GM15510 (cell line): ENCODE data around the gene HOXB3.

ENCODE experiments used
- POLR2A ChIP-seq: IDR thresholded peaks from 3 replicates; pipeline ENCODE4 v1.6.1; 2011; ENCODE audit warnings: borderline replicate concordance; ENCODE audit not compliant: insufficient read length; ENCODE audit errors: extremely low read depth

The HOXB3 gene

DNA sequence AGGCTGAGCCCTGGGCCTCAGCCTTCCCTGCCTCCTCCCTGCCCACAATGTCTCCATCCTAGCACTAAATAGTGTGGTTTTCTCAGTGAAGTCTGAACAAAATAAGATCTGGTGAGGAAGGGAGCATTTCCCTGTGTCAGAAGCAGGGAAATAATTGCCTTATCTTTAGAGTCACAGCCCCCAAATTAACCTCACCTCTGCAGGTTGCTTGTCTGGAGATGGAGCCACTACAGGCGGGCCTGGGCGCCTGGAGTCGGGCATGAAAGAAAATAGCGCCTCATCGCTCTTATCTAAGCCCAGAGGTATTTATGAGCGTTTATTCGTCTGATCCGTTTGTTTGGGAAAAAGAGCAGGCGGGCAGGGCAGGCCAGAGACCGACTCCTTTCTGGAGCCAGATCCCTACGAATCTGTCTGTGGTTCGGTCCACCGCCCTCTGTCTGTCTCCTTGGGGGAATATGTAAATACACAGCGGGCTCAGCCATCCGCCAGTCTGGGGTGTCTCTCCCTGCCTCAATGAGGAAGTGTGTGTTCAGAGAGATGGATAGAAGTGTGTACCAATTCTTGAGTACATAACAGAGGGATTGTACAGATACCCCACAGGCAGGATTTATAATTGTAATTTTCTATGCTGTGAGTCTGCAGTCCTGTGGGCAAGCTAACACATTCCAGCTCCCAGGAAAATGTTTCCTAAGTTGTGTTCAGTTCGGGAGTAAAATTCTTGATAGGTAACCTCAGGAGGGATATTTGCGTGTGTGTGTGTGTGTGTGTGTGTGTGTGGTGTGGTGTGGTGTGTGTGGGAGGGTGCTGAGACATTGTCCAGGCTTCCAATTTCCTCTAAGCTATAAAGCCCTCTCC is 10.4 kb upstream of the HOXB3 start:
- no peak for TF ChIP-seq POLR2A

DNA sequence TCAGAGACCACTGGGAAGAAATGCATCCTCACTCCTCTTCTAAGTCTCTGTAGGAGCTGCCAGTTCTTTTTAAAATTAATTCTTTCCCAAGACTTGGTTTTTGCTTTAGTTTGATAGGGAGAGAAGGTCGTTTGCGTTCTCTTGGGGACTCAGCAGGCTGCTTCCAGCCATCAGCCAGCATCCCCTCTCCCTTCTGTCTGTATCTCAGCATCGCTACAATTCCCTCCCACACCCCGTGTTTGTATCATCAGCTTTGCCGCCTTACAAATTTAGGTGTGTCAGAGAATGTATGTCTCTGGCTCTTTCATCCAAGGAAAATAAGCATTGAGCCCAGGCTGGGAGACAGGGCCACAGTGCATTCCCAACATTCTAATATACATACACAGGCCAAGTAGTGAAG is 9.3 kb upstream of the HOXB3 start:
- no peak for TF ChIP-seq POLR2A

DNA sequence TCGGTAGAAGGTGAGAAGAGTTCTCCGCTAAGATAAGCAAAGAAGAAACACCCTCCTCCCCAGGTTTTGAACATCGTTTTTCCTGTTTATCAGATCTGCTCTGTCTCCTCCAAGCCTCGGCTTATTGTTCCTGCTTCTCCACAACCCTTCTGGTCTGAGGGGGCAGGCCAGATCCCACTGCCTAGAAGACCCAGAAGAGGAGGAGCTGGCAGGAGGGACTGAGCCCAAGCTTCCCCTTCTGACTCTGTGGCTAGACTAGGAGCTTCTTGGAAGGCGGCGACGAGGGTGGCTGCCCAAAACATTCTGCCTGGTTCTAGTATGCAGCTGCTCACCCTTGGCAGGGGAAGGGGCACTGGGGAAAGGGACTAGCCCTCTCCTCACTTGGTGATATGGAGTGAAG is 8.7 kb upstream of the HOXB3 start:
- no peak for TF ChIP-seq POLR2A

DNA sequence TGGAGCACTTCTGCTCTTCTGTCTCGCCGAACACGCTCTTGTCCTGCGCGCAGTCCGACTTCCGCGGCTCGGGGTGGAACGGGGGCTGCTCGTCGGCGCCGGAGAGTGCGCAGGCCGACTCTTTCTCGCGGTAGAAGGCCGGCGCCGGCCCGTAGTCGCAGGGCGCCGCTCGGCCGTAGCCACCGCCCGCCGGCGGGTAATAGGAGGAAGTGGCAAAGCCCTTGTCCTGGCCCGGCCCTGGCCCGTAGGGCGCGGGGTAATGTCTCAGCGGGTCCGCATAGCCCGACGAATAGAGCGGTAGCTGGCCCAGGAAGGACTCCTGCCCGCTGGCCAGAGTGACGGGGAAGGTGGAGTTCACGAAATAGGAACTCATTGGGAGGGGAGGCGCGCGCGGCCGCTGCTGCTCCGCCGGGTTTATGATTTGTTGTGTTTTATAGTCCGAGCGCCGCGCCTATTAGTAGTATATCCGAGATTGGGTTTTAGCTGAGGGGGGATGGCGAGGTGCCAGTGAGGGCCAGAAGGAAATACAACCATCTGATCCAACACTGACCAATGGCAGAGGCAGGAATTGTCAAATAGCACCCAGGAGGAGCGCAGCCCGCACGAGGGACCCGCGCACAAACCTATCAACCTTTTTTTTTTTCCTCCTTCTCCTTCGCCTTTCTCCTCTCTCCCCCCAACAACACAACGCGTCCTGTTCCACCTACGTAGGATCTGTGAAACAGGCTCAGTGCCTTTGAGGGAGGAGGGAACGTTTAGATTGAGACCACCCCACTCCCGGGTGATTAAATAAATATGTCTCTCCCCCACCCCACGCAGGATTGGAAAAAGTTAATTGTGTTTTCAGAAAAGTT is 8.0 kb upstream of the HOXB3 start:
- TF ChIP-seq POLR2A: no peak

DNA sequence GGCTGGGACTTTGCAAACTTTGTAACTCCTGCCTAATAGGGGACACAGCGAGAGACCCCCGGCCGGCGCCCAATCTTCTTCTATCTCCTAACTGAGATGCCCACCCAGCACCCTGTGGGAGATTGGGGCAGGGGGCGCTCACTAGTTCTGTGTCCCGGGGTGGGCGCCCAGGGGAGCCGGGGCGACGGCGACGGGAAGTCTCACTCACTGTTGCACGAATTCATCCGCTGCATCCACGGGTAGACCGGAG is 7.4 kb upstream of the HOXB3 start:
- TF ChIP-seq POLR2A: no peak

DNA sequence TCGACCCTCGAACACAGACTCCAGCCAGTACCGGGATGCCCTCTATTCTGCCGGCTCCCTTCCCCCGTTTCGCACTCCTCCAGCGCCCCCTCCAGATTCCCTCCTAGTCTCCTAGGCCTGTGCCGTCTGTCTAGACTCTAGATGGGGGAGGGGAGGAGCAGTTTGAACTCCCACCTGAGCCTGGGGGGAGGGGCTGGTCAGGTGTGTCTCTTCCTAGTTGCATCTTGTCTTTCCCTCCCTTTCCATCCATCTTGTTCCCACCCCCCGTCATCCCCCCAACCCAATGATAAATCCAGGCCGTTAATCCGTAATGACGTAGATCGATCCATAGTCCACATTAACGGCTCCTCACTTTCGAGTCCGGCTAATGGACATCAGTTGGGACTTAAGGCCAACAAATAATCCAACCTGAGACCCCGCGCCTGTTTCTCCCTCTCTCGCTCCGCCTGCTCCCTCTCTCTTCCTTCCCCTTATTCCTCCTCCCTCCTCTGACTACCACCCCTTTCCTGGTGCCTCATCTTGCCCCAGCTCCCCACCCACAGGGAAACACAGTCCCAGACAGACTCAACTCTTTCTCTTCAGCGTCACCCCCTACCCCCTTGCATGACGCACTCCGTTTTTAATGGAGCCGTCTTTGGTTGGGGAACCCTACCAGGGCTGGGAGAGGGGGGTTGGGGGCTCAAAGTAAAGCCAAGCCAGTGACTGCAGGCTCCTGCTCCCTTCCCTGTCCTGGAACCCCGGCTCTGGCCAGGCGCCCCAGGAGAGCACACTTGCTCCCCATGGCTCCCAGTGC is 6.9 kb upstream of the HOXB3 start:
- no peak for TF ChIP-seq POLR2A

DNA sequence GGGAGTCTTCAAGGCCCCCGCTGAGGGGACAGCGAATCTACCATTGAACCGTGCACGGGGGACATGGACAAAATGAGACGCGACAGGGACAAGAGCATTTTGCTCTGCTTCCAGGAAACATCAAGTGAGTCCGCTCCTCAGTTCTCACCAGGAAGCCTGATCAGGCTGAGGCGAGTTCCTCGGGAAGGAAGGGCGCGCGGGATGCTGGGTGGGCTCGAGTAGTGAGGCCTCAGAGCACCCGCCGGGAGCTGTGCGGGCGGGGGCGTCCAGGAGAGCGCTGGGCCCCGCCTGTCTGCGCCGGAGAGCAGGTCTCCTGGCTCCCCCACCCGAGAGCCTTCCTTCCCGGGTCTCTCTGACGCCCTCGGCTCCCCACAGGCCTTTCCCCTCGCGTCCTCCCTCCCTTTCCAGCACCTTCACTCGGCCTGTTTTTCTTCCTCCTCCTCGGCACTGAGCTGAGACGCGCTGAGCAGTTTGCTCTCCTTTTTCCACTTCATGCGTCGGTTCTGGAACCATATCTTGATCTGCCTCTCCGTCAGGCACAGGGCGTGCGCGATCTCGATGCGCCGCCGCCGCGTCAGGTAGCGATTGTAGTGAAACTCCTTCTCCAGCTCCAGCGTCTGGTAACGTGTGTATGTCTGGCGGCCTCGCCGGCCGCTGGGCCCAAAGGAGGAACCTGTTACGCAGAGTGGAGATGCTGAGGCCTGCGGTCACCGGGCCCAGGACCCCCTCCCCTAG is 6.1 kb upstream of the HOXB3 start:
- no peak for TF ChIP-seq POLR2A

DNA sequence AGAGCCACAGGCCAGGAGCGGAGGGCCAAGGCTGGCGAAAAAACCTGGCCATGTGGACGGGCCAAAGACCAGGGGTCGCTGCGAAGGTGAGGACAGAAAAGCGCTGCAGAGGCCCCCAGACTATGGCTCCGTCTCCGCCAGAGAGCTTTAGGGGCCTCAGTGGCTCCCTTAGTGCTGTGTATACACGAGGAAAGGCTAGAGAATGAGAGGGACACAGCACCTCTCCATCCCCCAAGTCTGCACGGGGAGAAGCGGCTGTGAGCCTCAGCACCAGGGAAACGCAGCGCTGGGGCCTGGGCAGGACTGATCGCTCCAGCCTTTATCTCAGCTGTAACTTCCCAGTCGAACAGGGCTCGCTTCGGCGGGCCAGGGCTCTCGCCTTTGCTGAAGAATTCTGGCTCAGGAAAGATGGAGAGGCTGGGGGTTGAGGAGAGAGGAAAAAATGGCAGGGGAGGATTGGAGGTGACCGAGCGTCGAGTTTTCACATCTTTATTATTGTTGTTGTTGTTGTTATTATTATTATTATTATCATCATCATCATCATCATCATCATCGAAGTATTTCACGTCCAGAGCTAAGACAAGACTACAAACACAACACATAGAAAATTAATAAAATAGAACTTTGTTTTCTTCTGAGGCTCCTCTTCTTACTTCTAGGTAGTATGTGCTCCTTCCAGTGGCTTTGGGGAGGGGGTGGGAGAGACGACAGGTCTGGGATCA is 5.4 kb upstream of the HOXB3 start:
- TF ChIP-seq POLR2A: no peak

DNA sequence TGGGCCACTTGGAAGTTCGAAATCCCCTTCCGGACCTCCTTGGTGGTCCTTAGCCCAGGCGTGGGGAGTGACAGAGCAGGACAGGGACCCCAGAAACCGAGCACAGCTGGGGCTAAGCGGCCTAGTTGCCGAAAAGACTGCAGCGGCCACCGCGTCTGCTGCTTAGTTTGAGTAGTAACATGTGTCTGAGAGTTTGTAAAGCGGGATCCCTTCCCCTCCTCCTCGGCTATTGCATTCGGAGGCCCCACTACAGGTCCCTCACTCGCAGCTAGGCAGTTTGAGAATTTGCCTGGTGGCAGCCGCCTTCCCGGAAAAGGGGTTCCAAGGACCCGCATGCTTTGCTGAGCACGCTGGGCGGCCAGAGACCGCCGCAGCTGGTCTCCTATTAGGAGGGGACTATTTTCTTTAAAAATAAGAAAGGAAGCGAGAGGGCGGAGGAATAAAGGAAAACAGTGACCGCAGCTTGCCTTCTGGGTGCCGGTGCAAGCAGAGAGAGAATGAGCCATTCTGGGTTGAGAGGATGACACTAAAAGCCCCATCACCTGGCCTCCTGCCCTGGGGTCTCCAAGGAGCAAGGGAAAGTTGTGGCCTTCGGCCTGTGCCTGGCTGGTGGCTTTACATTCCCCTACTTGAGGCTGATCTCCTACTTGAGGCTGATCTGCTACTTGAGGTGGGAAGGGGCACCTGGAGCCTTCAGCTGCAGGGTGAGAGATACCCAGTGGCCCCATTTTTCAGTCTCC is 4.7 kb upstream of the HOXB3 start:
- no peak for TF ChIP-seq POLR2A

DNA sequence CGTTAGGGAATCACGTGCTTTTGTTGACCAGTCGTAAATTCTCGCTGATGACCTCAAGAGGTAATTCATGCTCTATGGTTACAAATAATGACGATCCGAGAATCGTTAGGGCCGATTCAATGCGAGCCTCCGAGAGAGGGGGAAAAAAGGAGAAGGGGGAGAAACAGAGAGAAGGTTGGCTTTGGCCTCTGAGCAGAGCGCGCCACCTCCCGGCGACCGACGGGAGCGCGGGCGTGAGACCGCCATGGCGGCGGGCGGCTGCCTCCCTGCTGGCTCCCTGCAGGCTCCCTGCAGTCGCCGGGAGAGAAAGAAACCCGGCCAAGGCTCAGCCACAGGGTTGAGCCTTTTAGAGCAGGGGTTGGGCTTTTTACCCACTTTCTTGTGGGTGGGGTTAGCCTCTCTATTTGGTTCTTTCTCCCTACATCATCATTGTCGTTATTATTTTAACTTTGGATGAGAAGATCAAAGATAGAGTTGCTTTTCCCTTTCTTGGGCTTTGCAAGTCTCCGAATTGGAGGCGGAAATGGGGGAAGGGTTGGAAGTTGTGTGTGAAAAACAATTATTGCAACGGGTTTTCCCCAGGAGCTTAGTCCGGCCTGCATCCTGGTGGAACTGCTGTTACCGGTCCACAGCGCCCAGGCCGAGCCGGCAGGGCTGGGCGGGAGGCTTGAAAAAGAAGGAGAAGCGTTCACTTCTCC is 3.9 kb upstream of the HOXB3 start:
- no peak for TF ChIP-seq POLR2A

DNA sequence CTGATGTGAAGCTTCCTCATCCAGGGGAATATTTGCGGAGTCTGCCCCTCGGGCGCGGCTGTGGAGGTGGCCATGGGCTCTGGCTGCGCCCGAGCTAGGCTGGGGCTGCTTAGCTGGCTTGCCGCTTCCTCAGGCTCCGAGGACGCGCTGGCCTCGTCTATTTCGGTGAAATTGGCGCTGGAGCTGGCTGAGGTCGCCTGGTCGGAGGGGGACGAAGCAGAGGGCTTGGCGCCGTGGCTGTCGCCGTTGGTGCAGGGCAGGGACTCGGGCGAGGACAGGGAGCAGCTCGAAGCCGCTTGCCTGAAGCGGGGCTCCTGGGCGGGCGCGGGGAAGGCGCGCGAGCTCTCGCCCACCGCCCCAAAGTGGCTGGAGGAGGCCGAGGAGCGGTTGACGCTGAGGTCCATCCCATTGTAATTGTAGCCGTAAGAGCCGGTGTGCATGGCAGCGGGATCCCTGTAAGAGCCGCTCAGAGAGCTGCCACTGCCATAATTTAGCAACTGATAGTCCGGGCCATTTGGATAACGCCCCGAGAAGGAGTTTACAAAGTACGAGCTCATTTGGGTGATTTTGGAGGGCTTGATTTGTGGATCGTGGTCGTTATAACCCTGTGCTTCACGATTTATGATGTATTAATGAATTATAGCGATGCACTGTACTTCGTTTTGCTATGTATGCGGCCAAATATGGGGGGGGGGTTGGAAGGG is 3.2 kb upstream of the HOXB3 start, which contains the start of gene HOXB5:
TSS of gene HOXB5 (minus strand) at position 654 of the 704 bp plus-strand sequence. CDS start at position 557, 97 bp downstream.
- TF ChIP-seq POLR2A: no peak

DNA sequence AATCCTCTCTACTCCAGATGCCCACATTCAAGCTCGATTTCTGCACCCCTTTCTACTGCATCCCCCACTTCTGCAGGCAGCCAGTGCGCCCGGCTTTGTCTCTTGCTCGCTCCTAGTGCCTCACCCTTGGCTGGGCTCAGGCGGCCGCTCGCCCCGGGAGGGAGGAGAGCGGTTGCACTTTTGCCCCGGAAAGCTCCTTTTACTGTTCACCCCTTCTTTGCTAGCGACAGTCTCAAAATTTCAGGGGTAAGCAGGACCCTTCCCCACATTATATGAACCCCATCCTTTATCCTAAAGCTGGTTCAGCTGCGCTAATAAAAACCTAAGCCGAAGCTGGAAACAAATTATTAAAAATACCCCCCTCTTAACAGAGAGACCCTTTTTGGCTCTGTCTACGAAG is 2.5 kb upstream of the HOXB3 start:
- no peak for TF ChIP-seq POLR2A

DNA sequence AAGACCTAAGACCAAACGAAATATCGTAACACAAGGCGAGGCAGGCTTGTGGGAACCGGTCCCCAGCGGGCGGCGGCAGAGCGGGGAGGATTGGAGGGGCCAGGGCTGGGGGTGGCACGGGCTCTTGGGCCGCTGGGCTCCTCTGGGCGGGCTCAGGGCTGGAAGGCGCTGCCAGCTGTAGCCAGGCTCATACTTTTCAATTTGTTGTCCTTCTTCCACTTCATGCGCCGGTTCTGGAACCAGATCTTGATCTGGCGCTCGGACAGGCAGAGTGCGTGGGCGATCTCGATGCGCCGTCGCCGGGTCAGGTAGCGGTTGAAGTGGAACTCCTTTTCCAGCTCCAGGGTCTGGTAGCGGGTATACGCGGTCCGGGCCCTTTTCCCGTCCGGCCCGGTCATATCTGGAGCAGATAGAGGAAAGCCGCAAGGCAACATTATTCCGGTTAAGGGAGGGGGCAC is 2.0 kb upstream of the HOXB3 start:
- TF ChIP-seq POLR2A: no peak
